Measurements from ENCODE around the gene UHRF1. TPM values are rescaled to one million over a fixed set of nuclear protein-coding genes. Genes with fewer than 3 reads are reported as not detected.
A peak's percentile ranks its signal among the peaks of the same experiment; 100 is the strongest.

UHRF1 gene
- polyA plus RNA-seq, 1 of the 3 experiments (the other 2 are of a cell fraction) = 43.4 TPM

- TF ChIP-seq MEF2A (IDR thresholded peaks at IDR 0.05; ENCODE audit: borderline replicate concordance, low read depth) (no peak), IRF3 (IDR thresholded peaks at IDR 0.05; ENCODE audit: low read depth, low read length) (no peak), SMC3 (IDR thresholded peaks at IDR 0.05; ENCODE audit: low read depth, low read length) (no peak), FOSL2 (IDR thresholded peaks at IDR 0.05; ENCODE audit: borderline replicate concordance, low read depth) (no peak), USF1 (IDR thresholded peaks at IDR 0.05; ENCODE audit: borderline replicate concordance, low read depth) (no peak), GATA2 (CRISPR knock-in tag; IDR thresholded peaks at IDR 0.05) (no peak)
- no peaks in the 10 kb centered on the region for H3K27me3 ChIP-seq (ENCODE audit: insufficient read depth)
- peaks cover 0 to 8% of the 10 kb centered on the region in 2 experiments for H3K36me3 ChIP-seq (replicated peaks in 1 of 2; ENCODE audit: control insufficient read depth in 1 of 2, insufficient read depth in 2 of 2, low read length in 1 of 2)
- H3K4me1 ChIP-seq (ENCODE audit: control insufficient read depth in 1 of 2, insufficient read depth in 2 of 2, low read depth in 1 of 2, low read length in 1 of 2) = peaks cover 6 to 7% of the 10 kb centered on the region in 2 experiments; a peak in 1 of 4 replicates
- CTCF ChIA-PET = interaction anchor here (0.9 to 8.7 kb wide), 7 partner anchors 15 to 165 kb away, joined by 3 to 121 read pairs (median 12); partner anchors contain the start of gene UHRF1
- H3F3A ChIP-seq (replicated peaks; ENCODE audit: insufficient read depth) = peaks cover 32% of the 10 kb centered on the region
- no peaks in the 10 kb centered on the region for H3K9me2 ChIP-seq
- 18% methylated on average over 13 of the region's 22 CpGs for WGBS (ENCODE audit: low lambda C conversion rate)
- H3K4me2 ChIP-seq = peak overlapping the region; percentile 100
- H3K4me3 ChIP-seq (ENCODE audit: low read depth in 2 of 2, low read length in 1 of 2) = peak overlapping the region; percentile 60 to 97
- POLR2A ChIA-PET = interaction anchor here (1.8 kb wide), 1 partner anchor 11 kb away, joined by 6 read pairs; no protein-coding TSS in a partner anchor
- peak overlapping the region; percentile 55 to 84; a peak in 2 of 4 replicates for H3K27ac ChIP-seq (ENCODE audit: low read depth in 2 of 2, low read length in 1 of 2)
- no peaks in the 10 kb centered on the region for H3K9me3 ChIP-seq
- peak overlapping the region; percentile 82 for H2AFZ ChIP-seq (ENCODE audit: low read depth)
- peak; percentile 44 for DNase-seq
- H3K9ac ChIP-seq = peak overlapping the region; percentile 94
- peaks cover 32% of the 10 kb centered on the region for H4K20me1 ChIP-seq (ENCODE audit: insufficient read depth)
- H3K79me2 ChIP-seq (ENCODE audit: insufficient read depth) = peaks cover 57% of the 10 kb centered on the region
Measured at GRCh38 chr19:4866595-4867424, 42.5 kb upstream of the UHRF1 start.

GRCh38 chr19:4867534-4868285 lies 41.6 kb upstream of the UHRF1 start, which contains the start of gene PLIN3:
Gene PLIN3, minus strand, starts transcription at chr19:4867667. Its CDS starts 6,273 bp downstream, at chr19:4861394.
- H3K4me1 ChIP-seq (ENCODE audit: control insufficient read depth in 1 of 2, insufficient read depth in 2 of 2, low read depth in 1 of 2, low read length in 1 of 2) = peaks cover 6 to 7% of the 10 kb centered on the region in 2 experiments; a peak in 1 of 4 replicates
- POLR2A ChIA-PET = interaction anchor here (1.8 kb wide), 1 partner anchor 12 kb away, joined by 6 read pairs; no protein-coding TSS in a partner anchor
- TF ChIP-seq GABPA (IDR thresholded peaks at IDR 0.05; ENCODE audit: low read depth) (0 out of 2 replicates have a peak, but pooled peaks have one; percentile 5), PBX3 (IDR thresholded peaks at IDR 0.05) (peak; percentile 99), ZBTB33 (IDR thresholded peaks at IDR 0.05; ENCODE audit: borderline replicate concordance, low read depth) (no peak), NFIC (IDR thresholded peaks at IDR 0.05; ENCODE audit: borderline replicate concordance) (no peak), SIN3A (IDR thresholded peaks at IDR 0.05; ENCODE audit: borderline replicate concordance, low read depth, low read length) (peak; percentile 83; the same call in 1 of the 2 replicates), POLR2AphosphoS5 (IDR thresholded peaks at IDR 0.05; ENCODE audit: low read depth, low read length) (peak; percentile 84), TAF1 (IDR thresholded peaks at IDR 0.05; ENCODE audit: borderline replicate concordance, low read depth, low read length) (0 out of 2 replicates have a peak, but pooled peaks have one; percentile 37), MXI1 (IDR thresholded peaks at IDR 0.05; ENCODE audit: low read depth, low read length) (peak; percentile 48; the same call in 1 of the 2 replicates), MAX (IDR thresholded peaks at IDR 0.05; ENCODE audit: low read depth) (no peak; the same call in 1 of the 2 replicates), EP300 (IDR thresholded peaks at IDR 0.05; ENCODE audit: borderline replicate concordance in 1 of 2, low read depth in 1 of 2, low read length in 1 of 2) (no peak), RCOR1 (IDR thresholded peaks at IDR 0.05; ENCODE audit: low read length) (0 out of 2 replicates have a peak, but pooled peaks have one; percentile 41)

More at GRCh38 chr19:4867534-4868285, 41.6 kb upstream of the UHRF1 start, which contains the start of gene PLIN3:
- Histone ChIP-seq H3K4me2 (peak within 1 kb of the TSS; percentile 100), H3K79me2 (ENCODE audit: insufficient read depth) (peaks cover 48% of the 10 kb centered on the region), H4K20me1 (ENCODE audit: insufficient read depth) (peaks cover 25% of the 10 kb centered on the region), H3K36me3 (replicated peaks in 1 of 2; ENCODE audit: control insufficient read depth in 1 of 2, insufficient read depth in 2 of 2, low read length in 1 of 2) (peaks cover 0 to 6% of the 10 kb centered on the region in 2 experiments), H3K27me3 (ENCODE audit: insufficient read depth) (no peaks in the 10 kb centered on the region), H3K9me3 (no peaks in the 10 kb centered on the region), H3F3A (replicated peaks; ENCODE audit: insufficient read depth) (peaks cover 32% of the 10 kb centered on the region), H2AFZ (ENCODE audit: low read depth) (peak within 1 kb of the TSS; percentile 96), H3K9me2 (no peaks in the 10 kb centered on the region), H3K4me3 (ENCODE audit: low read depth in 2 of 2, low read length in 1 of 2) (peak within 1 kb of the TSS; percentile 60 to 97), H3K9ac (peak within 1 kb of the TSS; percentile 94), H3K27ac (ENCODE audit: low read depth in 2 of 2, low read length in 1 of 2) (peak within 1 kb of the TSS; percentile 55 to 84; a peak in 3 of 4 replicates)
- 10% methylated on average over 25 of the region's 46 CpGs for WGBS (ENCODE audit: low lambda C conversion rate)
- DNase-seq = peak; percentile 100
- CTCF ChIA-PET = interaction anchor here (0.9 to 8.7 kb wide), 10 partner anchors 12 to 165 kb away, joined by 3 to 121 read pairs (median 6); partner anchors contain the start of gene UHRF1

All from SK-N-SH (cell line).